Stimulated activated CD4-positive, alpha-beta T cell treated with anti-CD3 and anti-CD28 coated beads, Interleukin-4, amount 100 ng/mL, for 4 hours (primary cell): ENCODE data around the gene CDCA3.

ENCODE experiments used
- DNase-seq, 2 experiments: peaks; one replicate each; pipeline ENCODE4 v3.0.0-alpha.2; 2020

The CDCA3 gene

GRCh38 chr12:6819106-6820030 is 31.7 kb downstream of the CDCA3 start:
- DNase-seq, result no peak

- DNase-seq, result no peak
These were observed 32.4 kb downstream of the CDCA3 start for GRCh38 chr12:6818645-6819044.

GRCh38 chr12:6818222-6818621 is 32.9 kb downstream of the CDCA3 start:
- DNase-seq, result no peak

- DNase-seq, result no peak
These were observed 33.4 kb downstream of the CDCA3 start for GRCh38 chr12:6817662-6818157.

GRCh38 chr12:6817098-6817497 is 34.0 kb downstream of the CDCA3 start:
- no peak for DNase-seq

GRCh38 chr12:6816598-6816997 is 34.5 kb downstream of the CDCA3 start:
- no peak for DNase-seq

- no peak for DNase-seq
These were observed 37.7 kb downstream of the CDCA3 start for GRCh38 chr12:6813363-6813762.

- DNase-seq, result no peak
These were observed 40.3 kb downstream of the CDCA3 start for GRCh38 chr12:6810758-6811157.

- DNase-seq, result no peak
These were observed 42.0 kb downstream of the CDCA3 start for GRCh38 chr12:6809056-6809455.

- DNase-seq, result no peak
These were observed 43.9 kb downstream of the CDCA3 start for GRCh38 chr12:6807170-6807569.

GRCh38 chr12:6799147-6799546 is 51.9 kb downstream of the CDCA3 start:
- no peak for DNase-seq
